Parathyroid adenoma (tissue), 2 donors: Measurements from ENCODE around the gene CD84.

ENCODE experiments used
- H2AFZ ChIP-seq: fragments of 300-600 bp; sonication (generic); one replicate; pipeline ENCODE4 v1.7.0; 2017; ENCODE audit warnings: antibody characterized with exemption, mild to moderate bottlenecking
- H3K27ac ChIP-seq: fragments of 300-600 bp; sonication (generic); one replicate; pipeline ENCODE4 v1.7.0; 2017
- H3K27me3 ChIP-seq: fragments of 300-600 bp; sonication (generic); one replicate; pipeline ENCODE4 v1.7.0; 2017; ENCODE audit warnings: low read length; ENCODE audit not compliant: control insufficient read depth, insufficient read depth
- H3K36me3 ChIP-seq: fragments of 300-600 bp; sonication (generic); one replicate; pipeline ENCODE4 v1.7.0; 2017; ENCODE audit warnings: low read length; ENCODE audit not compliant: control insufficient read depth, insufficient read depth
- H3K4me1 ChIP-seq: fragments of 300-600 bp; sonication (generic); one replicate; pipeline ENCODE4 v1.7.0; 2017; ENCODE audit warnings: control low read depth
- H3K4me2 ChIP-seq: fragments of 300-600 bp; sonication (generic); one replicate; pipeline ENCODE4 v1.7.0; 2017; ENCODE audit warnings: low read length
- H3K4me3 ChIP-seq: fragments of 300-600 bp; sonication (generic); one replicate; pipeline ENCODE4 v1.7.0; 2017; ENCODE audit warnings: low read depth, low read length
- H3K79me2 ChIP-seq: fragments of 300-600 bp; sonication (generic); one replicate; pipeline ENCODE4 v1.7.0; 2017; ENCODE audit warnings: control low read depth
- H3K9ac ChIP-seq: fragments of 300-600 bp; sonication (generic); one replicate; pipeline ENCODE4 v1.7.0; 2017; ENCODE audit warnings: mild to moderate bottlenecking
- H3K9me3 ChIP-seq: fragments of 300-600 bp; sonication (generic); one replicate; pipeline ENCODE4 v1.7.0; 2017; ENCODE audit warnings: low read length; ENCODE audit not compliant: control insufficient read depth
- TF ChIP-seq, protein P1 (sequence below): fragments of 300-600 bp; sonication (generic); IDR thresholded peaks from one replicate; pipeline ENCODE4 v1.7.0; 2017; ENCODE audit warnings: antibody characterized with exemption, mild to moderate bottlenecking
- donor health status: primary hyperparathyroidism.

The CD84 gene

GRCh38 chr1:160618763-160619274 lies 39.5 kb upstream of the CD84 start:
- H3K36me3 ChIP-seq: no peaks in the 10 kb centered on the region
- TF ChIP-seq, protein P1, sequence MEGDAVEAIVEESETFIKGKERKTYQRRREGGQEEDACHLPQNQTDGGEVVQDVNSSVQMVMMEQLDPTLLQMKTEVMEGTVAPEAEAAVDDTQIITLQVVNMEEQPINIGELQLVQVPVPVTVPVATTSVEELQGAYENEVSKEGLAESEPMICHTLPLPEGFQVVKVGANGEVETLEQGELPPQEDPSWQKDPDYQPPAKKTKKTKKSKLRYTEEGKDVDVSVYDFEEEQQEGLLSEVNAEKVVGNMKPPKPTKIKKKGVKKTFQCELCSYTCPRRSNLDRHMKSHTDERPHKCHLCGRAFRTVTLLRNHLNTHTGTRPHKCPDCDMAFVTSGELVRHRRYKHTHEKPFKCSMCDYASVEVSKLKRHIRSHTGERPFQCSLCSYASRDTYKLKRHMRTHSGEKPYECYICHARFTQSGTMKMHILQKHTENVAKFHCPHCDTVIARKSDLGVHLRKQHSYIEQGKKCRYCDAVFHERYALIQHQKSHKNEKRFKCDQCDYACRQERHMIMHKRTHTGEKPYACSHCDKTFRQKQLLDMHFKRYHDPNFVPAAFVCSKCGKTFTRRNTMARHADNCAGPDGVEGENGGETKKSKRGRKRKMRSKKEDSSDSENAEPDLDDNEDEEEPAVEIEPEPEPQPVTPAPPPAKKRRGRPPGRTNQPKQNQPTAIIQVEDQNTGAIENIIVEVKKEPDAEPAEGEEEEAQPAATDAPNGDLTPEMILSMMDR: no peak

DNA sequence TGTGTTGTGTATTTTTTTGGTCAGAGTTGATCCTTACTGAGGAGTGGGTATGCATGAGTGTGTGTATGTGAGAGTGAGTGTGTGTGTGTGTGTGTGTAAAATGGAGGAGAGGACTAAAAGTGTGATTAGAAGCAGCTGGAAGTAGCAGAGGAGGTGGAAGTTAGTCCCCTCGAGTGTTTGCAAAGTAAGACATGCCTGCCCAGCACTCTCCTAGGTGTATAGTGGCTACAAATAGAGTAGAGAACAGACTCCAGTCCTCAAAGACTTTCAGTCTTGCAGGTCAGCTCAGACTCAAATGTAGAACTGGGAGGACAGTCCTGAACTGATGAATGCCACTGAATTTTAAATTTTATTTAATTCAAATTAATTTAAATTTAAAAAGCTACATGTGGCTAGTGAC lies 39.0 kb upstream of the CD84 start:
- Histone ChIP-seq H3K4me1 (no peaks in the 10 kb centered on the region), H3K27me3 (no peaks in the 10 kb centered on the region), H3K79me2 (no peaks in the 10 kb centered on the region), H3K27ac (no peak overlapping the region), H3K4me3 (no peak overlapping the region), H3K9me3 (no peaks in the 10 kb centered on the region), H3K9ac (no peak overlapping the region), H3K4me2 (no peak overlapping the region), H3K36me3 (no peaks in the 10 kb centered on the region), H2AFZ (no peak overlapping the region)
- TF ChIP-seq, protein P1: no peak

More at GRCh38 chr1:160618763-160619274, 39.5 kb upstream of the CD84 start:
- no peaks in the 10 kb centered on the region for H3K79me2 ChIP-seq
- no peak overlapping the region for H3K4me2 ChIP-seq
- no peak overlapping the region for H3K9ac ChIP-seq
- H3K27ac ChIP-seq: no peak overlapping the region
- H3K4me3 ChIP-seq: no peak overlapping the region
- H2AFZ ChIP-seq: no peak overlapping the region
- no peaks in the 10 kb centered on the region for H3K27me3 ChIP-seq
- H3K9me3 ChIP-seq: no peaks in the 10 kb centered on the region
- no peaks in the 10 kb centered on the region for H3K4me1 ChIP-seq

GRCh38 chr1:160615660-160616059 lies 36.4 kb upstream of the CD84 start:
- no peak overlapping the region for H3K27ac ChIP-seq
- H3K9me3 ChIP-seq: no peaks in the 10 kb centered on the region
- TF ChIP-seq, protein P1: no peak
- H3K4me3 ChIP-seq: no peak overlapping the region
- H3K4me2 ChIP-seq: no peak overlapping the region
- no peaks in the 10 kb centered on the region for H3K27me3 ChIP-seq
- no peaks in the 10 kb centered on the region for H3K36me3 ChIP-seq
- no peak overlapping the region for H2AFZ ChIP-seq
- H3K9ac ChIP-seq: no peak overlapping the region
- no peaks in the 10 kb centered on the region for H3K79me2 ChIP-seq
- H3K4me1 ChIP-seq: no peaks in the 10 kb centered on the region

DNA sequence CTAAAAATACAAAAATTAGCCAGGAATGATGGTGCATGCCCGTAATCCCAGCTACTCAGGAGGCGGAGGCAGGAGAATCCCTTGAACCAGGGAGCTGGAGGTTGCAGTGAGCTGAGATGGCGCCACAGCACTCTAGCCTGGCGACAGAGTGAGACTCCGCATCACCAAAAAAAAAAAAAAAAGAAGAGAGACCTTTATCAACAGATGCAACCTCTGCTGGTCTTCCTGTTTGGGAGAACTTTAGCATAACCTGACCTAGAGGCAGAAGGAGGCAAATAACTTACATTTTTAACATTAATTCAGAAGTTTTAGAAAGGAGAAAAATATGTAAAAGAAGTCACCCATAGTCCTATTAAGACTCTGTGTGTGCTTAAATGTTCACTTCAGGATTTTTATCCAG lies 35.1 kb upstream of the CD84 start:
- no peaks in the 10 kb centered on the region for H3K4me1 ChIP-seq
- TF ChIP-seq, protein P1: no peak

DNA sequence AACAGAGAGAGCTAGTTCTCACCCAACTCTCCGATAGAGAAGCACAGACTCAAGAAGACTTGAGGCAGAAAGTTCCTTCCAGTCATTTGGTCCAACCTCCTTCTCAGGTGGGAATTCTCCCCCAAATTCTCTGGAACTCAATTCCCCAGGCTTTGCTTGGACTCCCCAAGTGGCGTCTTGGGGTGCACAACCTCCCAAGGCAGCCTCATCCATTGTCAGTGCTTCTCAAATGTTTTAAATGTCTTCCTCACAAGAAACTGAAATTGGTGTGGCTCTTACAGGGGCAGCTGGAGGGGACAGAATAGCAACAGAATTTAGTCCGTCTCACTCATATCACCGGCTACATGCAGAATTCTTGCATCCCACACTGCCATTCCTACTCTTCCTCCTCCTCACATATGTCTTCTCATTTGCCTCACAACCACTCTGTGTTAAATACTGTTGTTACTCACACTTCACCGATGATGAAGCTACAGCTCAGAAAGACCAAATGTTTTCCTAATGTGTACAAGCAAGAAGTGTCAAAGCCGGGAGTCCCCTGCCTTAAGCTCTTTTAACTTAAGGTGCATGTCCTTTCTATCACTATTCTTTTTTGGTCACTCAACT lies 33.4 kb upstream of the CD84 start:
- H2AFZ ChIP-seq: no peak overlapping the region
- no peak overlapping the region for H3K9ac ChIP-seq
- H3K36me3 ChIP-seq: no peaks in the 10 kb centered on the region
- H3K27me3 ChIP-seq: no peaks in the 10 kb centered on the region
- no peaks in the 10 kb centered on the region for H3K9me3 ChIP-seq
- no peak overlapping the region for H3K4me2 ChIP-seq
- H3K4me3 ChIP-seq: no peak overlapping the region
- H3K4me1 ChIP-seq: no peaks in the 10 kb centered on the region
- no peaks in the 10 kb centered on the region for H3K79me2 ChIP-seq
- H3K27ac ChIP-seq: no peak overlapping the region
- TF ChIP-seq, protein P1: no peak

More for the DNA sequence above, 35.1 kb upstream of the CD84 start:
- no peaks in the 10 kb centered on the region for H3K36me3 ChIP-seq
- H3K79me2 ChIP-seq: no peaks in the 10 kb centered on the region
- no peak overlapping the region for H3K27ac ChIP-seq
- H3K27me3 ChIP-seq: no peaks in the 10 kb centered on the region
- H3K4me2 ChIP-seq: no peak overlapping the region
- no peak overlapping the region for H2AFZ ChIP-seq
- no peak overlapping the region for H3K9ac ChIP-seq
- H3K9me3 ChIP-seq: no peaks in the 10 kb centered on the region
- H3K4me3 ChIP-seq: no peak overlapping the region
